Urinary bladder (tissue), 4 donors: Measurements from ENCODE around the gene TCAP. TPM values are rescaled to one million over a fixed set of nuclear protein-coding genes. Genes with fewer than 3 reads are reported as not detected.

Source experiments
- DNase-seq: peaks from one replicate; pipeline ENCODE4 v3.0.0-alpha.2; 2015; ENCODE audit errors: extremely low spot score
- H3K27ac ChIP-seq: one replicate; pipeline ENCODE4 v1.5.1; 2013; ENCODE audit warnings: low read depth, mild to moderate bottlenecking, moderate library complexity
- H3K36me3 ChIP-seq: one replicate; pipeline ENCODE4 v1.6.1; 2013; ENCODE audit warnings: mild to moderate bottlenecking, moderate library complexity; ENCODE audit not compliant: insufficient read depth
- H3K4me1 ChIP-seq: one replicate; pipeline ENCODE4 v1.6.1; 2013; ENCODE audit warnings: mild to moderate bottlenecking, moderate library complexity; ENCODE audit not compliant: insufficient read depth
- H3K4me3 ChIP-seq: one replicate; pipeline ENCODE4 v1.5.1; 2013; ENCODE audit warnings: low read depth, low read length
- WGBS: extraction: QIAGEN DNeasy Blood & Tissue Kit; methylation state at CpG from one replicate; pipeline ENCODE4 v1.1.7; 2013; 5-methylcytosine and 5-hydroxymethylcytosine counted together
- polyA plus RNA-seq: library from polyadenylated mRNA; stranded (reverse); fragments of 200-250 nt; gene quantifications from one replicate; pipeline ENCODE4 v1.2.3, GENCODE V29; 2013
- total RNA-seq: library from RNA; depleted of rRNA; stranded (reverse); fragments of >200 nt; gene quantifications from one replicate; pipeline ENCODE4 v1.2.3, GENCODE V29; 2014
- donor health status: healthy with polysubstance abuse.
- donor health status: healthy.

Gene TCAP
- total and polyA plus RNA-seq, 2 donors, result 0.73 to 3.3 TPM

- H3K4me3 ChIP-seq, result no peak overlapping the region
- 37% methylated on average over 5 of the region's 5 CpGs for WGBS
- no peak overlapping the region for H3K27ac ChIP-seq
- no peaks in the 10 kb centered on the region for H3K4me1 ChIP-seq
- no peaks in the 10 kb centered on the region for H3K36me3 ChIP-seq
- no peak for DNase-seq
Measured at GRCh38 chr17:39625198-39625785, 39.9 kb upstream of the TCAP start.

DNA sequence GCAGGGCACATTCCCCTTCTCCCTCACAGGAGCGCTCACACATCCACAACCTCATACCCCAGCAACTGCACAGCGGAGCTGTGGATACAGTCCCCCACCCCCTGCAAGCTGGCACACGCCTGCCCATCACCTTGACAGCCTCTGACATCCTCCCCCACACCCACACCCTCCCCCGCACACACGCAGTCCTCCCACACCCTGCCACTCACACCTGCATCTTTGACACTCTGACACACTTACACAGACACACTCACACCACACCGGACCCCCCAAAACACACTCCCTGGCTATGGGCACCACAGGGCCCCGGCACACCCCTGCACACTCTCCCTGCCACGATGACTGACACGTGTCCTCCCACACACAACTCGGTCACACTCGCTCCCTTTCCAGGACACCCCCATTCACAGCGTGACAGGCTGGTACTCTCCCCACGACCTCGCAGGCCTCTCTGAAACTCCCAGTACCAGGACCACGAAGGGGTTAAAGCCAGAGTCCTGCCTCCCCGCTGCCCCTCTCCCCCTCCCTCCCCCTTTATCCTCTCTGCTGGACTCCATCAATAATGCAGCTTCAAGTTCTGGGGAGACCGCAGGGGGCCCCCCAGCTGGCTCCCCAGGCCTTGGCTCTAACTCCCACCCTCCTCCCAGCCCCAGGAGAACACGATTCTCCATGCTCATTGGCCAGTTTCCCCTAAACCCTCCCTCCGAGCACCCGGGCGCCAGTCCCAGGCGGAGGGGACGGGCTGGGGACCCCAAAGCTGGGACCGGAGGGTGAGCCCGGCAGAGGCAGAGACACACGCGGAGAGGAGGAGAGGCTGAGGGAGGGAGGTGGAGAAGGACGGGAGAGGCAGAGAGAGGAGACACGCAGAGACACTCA lies 38.7 kb upstream of the TCAP start, which contains the start of gene PPP1R1B:
Gene PPP1R1B (plus strand): TSS at position 782 of the 876 bp plus-strand sequence. CDS start 441 bp downstream, outside the sequence.
- Histone ChIP-seq H3K27ac (peak within 1 kb of the TSS; percentile 31), H3K36me3 (no peaks in the 10 kb centered on the region), H3K4me1 (no peaks in the 10 kb centered on the region), H3K4me3 (peak within 1 kb of the TSS; percentile 31)
- DNase-seq, result no peak
- 15% methylated on average over 29 of the region's 29 CpGs for WGBS

DNA sequence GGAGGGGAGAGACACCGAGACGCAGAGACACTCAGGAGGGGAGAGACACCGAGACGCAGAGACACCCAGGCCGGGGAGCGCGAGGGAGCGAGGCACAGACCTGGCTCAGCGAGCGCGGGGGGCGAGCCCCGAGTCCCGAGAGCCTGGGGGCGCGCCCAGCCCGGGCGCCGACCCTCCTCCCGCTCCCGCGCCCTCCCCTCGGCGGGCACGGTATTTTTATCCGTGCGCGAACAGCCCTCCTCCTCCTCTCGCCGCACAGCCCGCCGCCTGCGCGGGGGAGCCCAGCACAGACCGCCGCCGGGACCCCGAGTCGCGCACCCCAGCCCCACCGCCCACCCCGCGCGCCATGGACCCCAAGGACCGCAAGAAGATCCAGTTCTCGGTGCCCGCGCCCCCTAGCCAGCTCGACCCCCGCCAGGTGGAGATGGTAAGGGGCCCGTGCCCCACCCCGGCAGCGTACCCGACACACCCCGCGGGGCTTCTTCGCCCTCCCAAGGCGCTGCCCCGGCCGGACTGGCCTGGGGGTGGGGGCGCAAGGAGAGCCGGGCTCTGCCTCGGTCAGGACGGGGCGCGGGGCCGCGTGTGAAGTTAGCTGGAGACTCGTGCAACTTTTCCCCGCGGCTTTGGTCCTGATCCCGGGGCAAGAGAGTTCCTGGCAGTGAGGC lies 38.0 kb upstream of the TCAP start:
- no peak for DNase-seq
- H3K4me3 ChIP-seq, result peak overlapping the region; percentile 31
- WGBS, result 3% methylated on average over 72 of the region's 72 CpGs
- H3K36me3 ChIP-seq, result no peaks in the 10 kb centered on the region
- H3K4me1 ChIP-seq, result no peaks in the 10 kb centered on the region
- H3K27ac ChIP-seq, result no peak overlapping the region

GRCh38 chr17:39627712-39628516 lies 37.2 kb upstream of the TCAP start:
- WGBS, result 42% methylated on average over 16 of the region's 16 CpGs
- H3K4me1 ChIP-seq, result no peaks in the 10 kb centered on the region
- peak overlapping the region; percentile 31 for H3K4me3 ChIP-seq
- H3K36me3 ChIP-seq, result no peaks in the 10 kb centered on the region
- no peak for DNase-seq
- peak overlapping the region; percentile 31 for H3K27ac ChIP-seq

DNA sequence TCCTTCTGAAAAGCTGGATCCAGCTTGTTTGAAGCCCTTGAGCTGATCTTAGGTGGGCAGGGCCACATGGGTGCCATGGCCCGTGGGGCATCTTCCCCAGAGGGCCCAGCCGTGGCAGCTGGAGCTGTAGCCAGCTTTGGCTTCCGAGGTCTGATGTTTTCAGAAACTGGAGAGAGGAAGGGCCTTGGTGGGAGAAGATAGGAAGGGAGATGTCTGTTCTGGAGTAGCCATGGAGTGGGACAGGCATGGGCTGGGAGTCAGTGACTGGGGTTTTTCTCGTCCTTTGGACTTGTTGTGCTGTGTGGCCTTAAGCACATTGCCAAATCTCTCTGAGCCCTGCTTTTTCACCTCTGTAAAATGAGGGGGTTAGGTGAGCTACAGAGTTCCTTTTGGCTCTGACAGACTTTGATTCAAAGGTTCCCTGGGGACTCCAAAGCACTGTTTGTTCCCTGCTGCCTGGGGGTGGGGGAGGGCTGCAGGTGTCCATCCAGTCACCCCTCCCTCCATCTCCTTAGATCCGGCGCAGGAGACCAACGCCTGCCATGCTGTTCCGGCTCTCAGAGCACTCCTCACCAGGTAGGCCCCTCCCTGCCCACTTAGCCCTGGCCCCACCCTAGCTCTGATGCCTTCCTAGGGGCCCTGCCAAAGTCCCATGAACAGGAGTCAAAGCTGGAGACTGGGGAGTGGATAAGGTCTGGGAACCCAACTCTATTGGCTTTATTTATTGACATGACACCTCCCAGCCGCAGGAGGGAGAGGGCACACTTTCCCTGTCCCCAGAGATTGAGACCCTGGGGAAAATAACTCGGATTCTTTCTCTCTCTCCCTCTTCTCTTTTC lies 36.3 kb upstream of the TCAP start:
- Histone ChIP-seq H3K36me3 (no peaks in the 10 kb centered on the region), H3K4me1 (no peaks in the 10 kb centered on the region), H3K27ac (no peak overlapping the region), H3K4me3 (no peak overlapping the region)
- DNase-seq, result no peak
- 58% methylated on average over 10 of the region's 10 CpGs for WGBS

DNA sequence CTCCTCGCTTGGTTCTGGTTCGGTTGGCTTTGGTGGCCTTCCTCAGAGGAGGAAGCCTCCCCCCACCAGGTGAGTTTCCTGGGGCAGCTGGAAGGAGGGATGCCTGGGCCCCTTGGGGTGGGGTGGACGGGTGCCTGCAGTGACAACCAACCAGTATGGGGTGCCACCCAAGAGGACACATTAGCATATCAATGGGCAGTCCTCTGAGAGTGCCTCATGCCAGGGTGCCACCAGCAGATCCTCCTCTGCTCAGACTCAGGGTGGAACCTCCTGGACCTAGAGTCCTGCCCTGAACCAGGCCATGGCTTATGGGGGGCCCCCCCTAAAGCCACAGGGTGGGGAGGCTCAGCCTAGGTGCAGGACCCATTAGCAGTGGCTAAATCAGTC lies 35.7 kb upstream of the TCAP start:
- H3K4me1 ChIP-seq, result no peaks in the 10 kb centered on the region
- H3K4me3 ChIP-seq, result no peak overlapping the region
- no peak for DNase-seq
- WGBS, result 65% methylated on average over 3 of the region's 3 CpGs
- no peaks in the 10 kb centered on the region for H3K36me3 ChIP-seq
- peak overlapping the region; percentile 18 for H3K27ac ChIP-seq

DNA sequence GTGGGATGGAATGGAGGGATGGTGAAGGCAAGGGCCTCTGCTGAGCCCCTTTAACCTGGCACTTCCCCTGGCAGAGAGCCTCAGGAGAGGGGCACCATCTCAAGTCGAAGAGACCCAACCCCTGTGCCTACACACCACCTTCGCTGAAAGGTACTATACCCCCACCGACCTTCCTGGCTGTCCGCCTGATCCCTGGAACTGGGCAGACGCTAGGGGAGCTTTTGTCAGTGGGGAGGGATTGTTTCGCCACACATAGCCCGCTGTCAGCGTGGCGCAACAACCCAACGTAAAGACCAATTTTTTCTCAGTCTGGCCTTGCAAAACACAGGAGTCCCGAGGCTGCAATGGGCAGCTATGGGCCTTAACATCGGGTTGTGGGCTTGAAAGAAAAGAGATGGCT lies 35.3 kb upstream of the TCAP start:
- H3K27ac ChIP-seq, result no peak overlapping the region
- H3K4me3 ChIP-seq, result no peak overlapping the region
- 77% methylated on average over 12 of the region's 12 CpGs for WGBS
- no peaks in the 10 kb centered on the region for H3K36me3 ChIP-seq
- DNase-seq, result no peak
- H3K4me1 ChIP-seq, result no peaks in the 10 kb centered on the region

- no peak overlapping the region for H3K4me3 ChIP-seq
- 30% methylated on average over 6 of the region's 6 CpGs for WGBS
- no peaks in the 10 kb centered on the region for H3K4me1 ChIP-seq
- DNase-seq, result no peak
- H3K36me3 ChIP-seq, result no peaks in the 10 kb centered on the region
- peak overlapping the region; percentile 70 for H3K27ac ChIP-seq
Measured at GRCh38 chr17:39631403-39631802, 33.7 kb upstream of the TCAP start.

DNA sequence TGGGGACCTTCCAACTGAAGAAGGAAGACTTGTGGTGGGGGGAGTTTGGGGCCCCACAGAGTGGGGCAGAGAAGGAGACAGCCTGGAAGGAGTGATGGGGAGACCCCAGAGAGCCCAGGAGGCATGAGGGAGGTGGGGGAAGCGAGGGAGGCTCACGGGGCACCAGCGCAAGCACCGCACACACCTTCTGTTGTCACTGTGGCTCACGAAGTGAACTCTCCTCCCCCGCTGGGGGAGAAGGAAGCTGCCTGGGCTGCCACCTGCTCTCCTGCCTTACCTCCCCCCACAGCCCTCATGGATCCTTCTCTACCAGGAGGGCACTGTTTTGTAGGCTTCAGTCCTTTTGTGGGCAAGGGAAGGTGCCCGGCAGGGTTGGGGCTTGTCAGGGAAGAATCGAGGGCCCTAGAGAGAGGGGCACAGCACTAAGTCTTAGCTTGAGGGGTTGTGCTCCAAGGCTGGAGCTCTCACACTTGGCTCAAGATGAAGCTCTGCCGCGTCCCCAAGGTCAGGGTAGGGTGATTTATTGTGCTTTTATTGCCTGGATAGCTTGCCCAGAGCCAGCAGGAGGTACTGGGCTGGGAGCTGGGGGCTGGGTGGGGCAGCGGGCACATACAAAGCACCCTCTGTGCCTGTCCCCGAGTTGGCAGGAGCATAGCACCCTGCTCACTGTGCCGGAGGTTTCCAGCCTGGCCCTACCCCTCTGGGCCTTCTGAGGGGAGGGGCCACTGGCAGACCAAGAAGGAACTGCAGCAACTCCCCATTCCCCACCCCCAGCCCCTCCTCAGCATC lies 32.8 kb upstream of the TCAP start:
- Histone ChIP-seq H3K4me3 (no peak overlapping the region), H3K36me3 (no peaks in the 10 kb centered on the region), H3K4me1 (no peaks in the 10 kb centered on the region), H3K27ac (peak overlapping the region; percentile 70)
- no peak for DNase-seq
- 43% methylated on average over 13 of the region's 13 CpGs for WGBS

DNA sequence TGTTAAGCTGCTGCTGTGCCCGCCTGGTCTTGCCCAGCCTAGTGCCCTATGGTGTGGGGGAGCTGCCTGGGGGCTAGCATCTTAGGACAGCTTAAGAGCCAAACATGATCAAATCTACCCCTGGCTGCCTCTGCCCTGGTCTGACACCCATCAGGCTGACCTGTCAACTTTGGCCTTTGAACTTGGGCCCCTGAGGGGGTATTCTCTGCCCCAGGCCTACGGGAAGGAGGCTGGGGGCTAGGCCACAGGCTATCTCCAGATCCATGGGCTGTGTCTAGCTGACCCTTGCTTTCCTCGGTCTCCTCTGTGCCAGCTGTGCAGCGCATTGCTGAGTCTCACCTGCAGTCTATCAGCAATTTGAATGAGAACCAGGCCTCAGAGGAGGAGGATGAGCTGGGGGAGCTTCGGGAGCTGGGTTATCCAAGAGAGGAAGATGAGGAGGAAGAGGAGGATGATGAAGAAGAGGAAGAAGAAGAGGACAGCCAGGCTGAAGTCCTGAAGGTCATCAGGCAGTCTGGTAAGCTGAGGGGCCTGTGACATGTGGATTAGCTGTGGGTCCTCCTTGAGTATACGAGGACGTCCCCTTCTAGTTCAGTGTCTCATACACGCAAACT lies 31.5 kb upstream of the TCAP start:
- H3K36me3 ChIP-seq, result no peaks in the 10 kb centered on the region
- no peak overlapping the region for H3K27ac ChIP-seq
- 75% methylated on average over 8 of the region's 8 CpGs for WGBS
- no peak for DNase-seq
- H3K4me3 ChIP-seq, result no peak overlapping the region
- no peaks in the 10 kb centered on the region for H3K4me1 ChIP-seq

- no peak overlapping the region for H3K4me3 ChIP-seq
- no peaks in the 10 kb centered on the region for H3K4me1 ChIP-seq
- 50% methylated on average over 2 of the region's 2 CpGs for WGBS
- no peak overlapping the region for H3K27ac ChIP-seq
- H3K36me3 ChIP-seq, result no peaks in the 10 kb centered on the region
- no peak for DNase-seq
Measured at GRCh38 chr17:39634384-39634871, 30.7 kb upstream of the TCAP start.
